ENCODE data around the gene MTMR3. TPM values are rescaled to one million over a fixed set of nuclear protein-coding genes. Genes with fewer than 3 reads are reported as not detected.
A peak's percentile ranks its signal among the peaks of the same experiment; 100 is the strongest.
"Not testable (repeated sequence)": the region's sequence is repeated elsewhere in the genome, so short reads cannot be mapped to it uniquely, and the experiment has no call there.

MTMR3 gene
- total RNA-seq (10 to 100 TPM; 52.7 to 65.3 TPM), polyA plus RNA-seq (10 to 100 TPM in 1 of 2 donors, 1 to 10 TPM in 1; 5.3 to 21.6 TPM)
- long read RNA-seq, donor 1, partial matches to known transcripts: 7 of 25 reads
- long read RNA-seq, donor 1, other reads (novel, unspliced or antisense): 18 of 25 reads
- long read RNA-seq, donor 2, full-length matches to known transcripts: 1 of 19 reads
- long read RNA-seq, donor 2, partial matches to known transcripts: 2 of 19 reads
- long read RNA-seq, donor 2, other reads (novel, unspliced or antisense): 16 of 19 reads

- 0 to 1% methylated on average over 72 to 82 of the region's 82 CpGs for WGBS, 2 donors
- peak within 1 kb of the TSS; percentile 24 to 93 for H3K27ac ChIP-seq (ENCODE audit: low read depth in 1 of 2, low read length in 2 of 2)
- H3K9me3 ChIP-seq (ENCODE audit: control insufficient read depth, low read length): no peaks in the 10 kb centered on the region
- ATAC-seq (ENCODE audit: low FRiP score) (peak; percentile 92), DNase-seq (peak; percentile 96 to 98)
- H3K36me3 ChIP-seq (ENCODE audit: control insufficient read depth in 1 of 2, insufficient read depth in 2 of 2, low read length in 1 of 2): no peaks in the 10 kb centered on the region
- peak within 1 kb of the TSS; percentile 93 to 94 for H3K4me3 ChIP-seq (ENCODE audit: low read length in 2 of 2)
- no peaks in the 10 kb centered on the region for H3K4me1 ChIP-seq (ENCODE audit: control insufficient read depth in 1 of 2, insufficient read depth in 2 of 2, low read length in 2 of 2)
- H3K27me3 ChIP-seq (ENCODE audit: control insufficient read depth in 1 of 2, insufficient read depth in 2 of 2, low read length in 1 of 2): no peaks in the 10 kb centered on the region
- intact Hi-C loops (cut with DNase I): loop anchor here in 1 of 2 donors (10.0 kb wide), 1 partner anchor 92 kb away; no protein-coding TSS in a partner anchor
Observed at GRCh38 chr22:29883045-29883774, at the start of gene MTMR3. Gene MTMR3 (plus strand): TSS chr22:29883174. CDS start chr22:29971060, 87,886 bp downstream.

DNA sequence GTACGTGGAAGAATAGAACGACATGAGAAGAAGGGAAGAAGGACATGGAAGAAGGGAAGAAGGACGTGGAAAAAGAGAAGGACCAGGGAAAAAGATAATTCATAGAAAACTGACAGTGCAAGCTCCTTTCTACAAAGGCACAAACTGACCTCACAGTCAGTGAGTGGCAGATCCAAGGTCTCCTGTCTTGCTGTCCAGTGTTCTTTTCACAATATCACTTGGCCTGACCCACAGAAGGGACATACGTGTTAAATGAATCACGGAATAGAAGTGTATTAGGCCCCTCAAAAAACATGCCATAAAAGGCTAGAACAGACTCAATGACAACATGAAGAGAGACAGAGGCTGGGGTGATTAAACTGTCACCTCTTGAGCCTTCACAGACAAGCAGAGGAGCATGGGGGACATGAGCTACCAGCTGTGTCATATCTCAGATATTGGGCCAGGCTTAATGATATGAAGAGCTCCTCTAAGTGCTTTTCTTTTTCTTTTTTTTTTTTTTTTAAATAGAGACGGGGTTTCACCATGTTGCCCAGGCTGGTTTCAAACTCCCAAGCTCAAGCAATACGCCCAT lies 49.5 kb upstream of the MTMR3 start:
- Histone ChIP-seq H3K9me3 (ENCODE audit: control insufficient read depth, low read length) (no peaks in the 10 kb centered on the region), H3K36me3 (ENCODE audit: control insufficient read depth in 1 of 2, insufficient read depth in 2 of 2, low read length in 1 of 2) (peaks cover 1 to 4% of the 10 kb centered on the region in 2 donors), H3K27ac (ENCODE audit: low read depth in 1 of 2, low read length in 2 of 2) (no peak overlapping the region), H3K4me1 (ENCODE audit: control insufficient read depth in 1 of 2, insufficient read depth in 2 of 2, low read length in 2 of 2) (no peaks in the 10 kb centered on the region), H3K4me3 (ENCODE audit: low read length in 2 of 2) (no peak overlapping the region), H3K27me3 (ENCODE audit: control insufficient read depth in 1 of 2, insufficient read depth in 2 of 2, low read length in 1 of 2) (no peaks in the 10 kb centered on the region)
- ATAC-seq (ENCODE audit: low FRiP score): no peak
- no peak for DNase-seq
- WGBS, 2 donors: 83 to 86% methylated on average over 6 to 7 of the region's 7 CpGs
- intact Hi-C loops (cut with DNase I): no loop called here

DNA sequence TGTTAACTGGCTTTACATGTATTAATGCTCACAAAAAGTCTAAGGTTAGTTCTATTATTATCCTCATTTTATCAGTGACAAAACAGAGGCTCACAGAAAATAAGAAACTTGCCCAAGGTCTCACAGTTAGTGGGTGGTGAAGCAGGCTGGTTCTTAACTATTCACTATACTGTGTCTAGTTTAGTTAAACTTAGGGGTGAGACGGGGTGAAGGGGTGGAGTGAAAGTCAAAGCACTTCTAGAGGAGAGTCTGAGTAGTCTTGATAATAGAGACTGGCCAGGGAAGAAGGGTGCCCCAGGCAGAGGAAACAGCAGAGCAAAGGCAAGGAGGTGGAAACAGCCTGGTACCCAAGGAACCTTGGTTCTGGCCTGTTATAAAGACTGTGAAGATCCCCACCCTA lies 48.9 kb upstream of the MTMR3 start:
- no peaks in the 10 kb centered on the region for H3K9me3 ChIP-seq (ENCODE audit: control insufficient read depth, low read length)

GRCh38 chr22:29836791-29837370 lies 46.1 kb upstream of the MTMR3 start:
- intact Hi-C loops (cut with DNase I): loop anchor here (5.0 kb wide), 2 partner anchors 165 to 170 kb away; no protein-coding TSS in a partner anchor
- not testable (repeated sequence) for H3K9me3 ChIP-seq (ENCODE audit: control insufficient read depth, low read length); H3K27ac ChIP-seq (ENCODE audit: low read depth in 1 of 2, low read length in 2 of 2); H3K27me3 ChIP-seq (ENCODE audit: control insufficient read depth in 1 of 2, insufficient read depth in 2 of 2, low read length in 1 of 2); DNase-seq; ATAC-seq (ENCODE audit: low FRiP score); H3K4me1 ChIP-seq (ENCODE audit: control insufficient read depth in 1 of 2, insufficient read depth in 2 of 2, low read length in 2 of 2); H3K36me3 ChIP-seq (ENCODE audit: control insufficient read depth in 1 of 2, insufficient read depth in 2 of 2, low read length in 1 of 2); H3K4me3 ChIP-seq (ENCODE audit: low read length in 2 of 2)
- WGBS, 2 donors: 94% methylated on average over 18 of the region's 18 CpGs

More for the DNA sequence above, 48.9 kb upstream of the MTMR3 start:
- Histone ChIP-seq H3K27me3 (ENCODE audit: control insufficient read depth in 1 of 2, insufficient read depth in 2 of 2, low read length in 1 of 2) (no peaks in the 10 kb centered on the region), H3K4me3 (ENCODE audit: low read length in 2 of 2) (no peak overlapping the region), H3K36me3 (ENCODE audit: control insufficient read depth in 1 of 2, insufficient read depth in 2 of 2, low read length in 1 of 2) (peaks cover 1 to 4% of the 10 kb centered on the region in 2 donors), H3K4me1 (ENCODE audit: control insufficient read depth in 1 of 2, insufficient read depth in 2 of 2, low read length in 2 of 2) (no peaks in the 10 kb centered on the region), H3K27ac (ENCODE audit: low read depth in 1 of 2, low read length in 2 of 2) (no peak overlapping the region)
- DNase-seq (no peak), ATAC-seq (ENCODE audit: low FRiP score) (no peak)
- intact Hi-C loops (cut with DNase I): no loop called here
- WGBS, 2 donors: 84 to 90% methylated on average over 1 of the region's 1 CpG

- intact Hi-C loops (cut with DNase I): loop anchor here (5.0 kb wide), 2 partner anchors 164 to 169 kb away; no protein-coding TSS in a partner anchor
- peak; percentile 100 for DNase-seq
Observed at GRCh38 chr22:29837741-29838598, 45.0 kb upstream of the MTMR3 start, which contains the start of gene ASCC2. Gene ASCC2 (minus strand): TSS chr22:29838274. CDS start chr22:29832325, 5,949 bp downstream.

GRCh38 chr22:29838599-29838956 lies 44.4 kb upstream of the MTMR3 start:
- Histone ChIP-seq H3K4me3 (ENCODE audit: low read length in 2 of 2) (peak overlapping the region; percentile 28 to 92), H3K4me1 (ENCODE audit: control insufficient read depth in 1 of 2, insufficient read depth in 2 of 2, low read length in 2 of 2) (no peaks in the 10 kb centered on the region), H3K27me3 (ENCODE audit: control insufficient read depth in 1 of 2, insufficient read depth in 2 of 2, low read length in 1 of 2) (no peaks in the 10 kb centered on the region), H3K36me3 (ENCODE audit: control insufficient read depth in 1 of 2, insufficient read depth in 2 of 2, low read length in 1 of 2) (no peaks in the 10 kb centered on the region), H3K9me3 (ENCODE audit: control insufficient read depth, low read length) (no peaks in the 10 kb centered on the region), H3K27ac (ENCODE audit: low read depth in 1 of 2, low read length in 2 of 2) (no peak overlapping the region)
- ATAC-seq (ENCODE audit: low FRiP score) (peak; percentile 19), DNase-seq (no peak)
- intact Hi-C loops (cut with DNase I): loop anchor here (5.0 kb wide), 2 partner anchors 164 to 169 kb away; no protein-coding TSS in a partner anchor
- WGBS, 2 donors: 18 to 21% methylated on average over 5 of the region's 5 CpGs

More at GRCh38 chr22:29837741-29838598, 45.0 kb upstream of the MTMR3 start, which contains the start of gene ASCC2:
- peak; percentile 99 for ATAC-seq (ENCODE audit: low FRiP score)
- no peaks in the 10 kb centered on the region for H3K4me1 ChIP-seq (ENCODE audit: control insufficient read depth in 1 of 2, insufficient read depth in 2 of 2, low read length in 2 of 2)
- no peaks in the 10 kb centered on the region for H3K27me3 ChIP-seq (ENCODE audit: control insufficient read depth in 1 of 2, insufficient read depth in 2 of 2, low read length in 1 of 2)
- peak within 1 kb of the TSS; percentile 58 to 92 for H3K4me3 ChIP-seq (ENCODE audit: low read length in 2 of 2)
- no peaks in the 10 kb centered on the region for H3K36me3 ChIP-seq (ENCODE audit: control insufficient read depth in 1 of 2, insufficient read depth in 2 of 2, low read length in 1 of 2)
- WGBS, 2 donors: 0 to 1% methylated on average over 47 to 54 of the region's 54 CpGs
- peak within 1 kb of the TSS in 1 of 2 donors; percentile 11 for H3K27ac ChIP-seq (ENCODE audit: low read depth in 1 of 2, low read length in 2 of 2)
- H3K9me3 ChIP-seq (ENCODE audit: control insufficient read depth, low read length): no peaks in the 10 kb centered on the region

GRCh38 chr22:29839039-29839438 lies 43.9 kb upstream of the MTMR3 start:
- Histone ChIP-seq H3K4me3 (ENCODE audit: low read length in 2 of 2) (peak overlapping the region in 1 of 2 donors; percentile 92), H3K9me3 (ENCODE audit: control insufficient read depth, low read length) (no peaks in the 10 kb centered on the region), H3K36me3 (ENCODE audit: control insufficient read depth in 1 of 2, insufficient read depth in 2 of 2, low read length in 1 of 2) (no peaks in the 10 kb centered on the region), H3K27me3 (ENCODE audit: control insufficient read depth in 1 of 2, insufficient read depth in 2 of 2, low read length in 1 of 2) (no peaks in the 10 kb centered on the region), H3K27ac (ENCODE audit: low read depth in 1 of 2, low read length in 2 of 2) (no peak overlapping the region), H3K4me1 (ENCODE audit: control insufficient read depth in 1 of 2, insufficient read depth in 2 of 2, low read length in 2 of 2) (no peaks in the 10 kb centered on the region)
- ATAC-seq (ENCODE audit: low FRiP score) (no peak), DNase-seq (no peak)
- intact Hi-C loops (cut with DNase I): loop anchor here (5.0 kb wide), 2 partner anchors 163 to 168 kb away; no protein-coding TSS in a partner anchor
- WGBS, 2 donors: 83 to 87% methylated on average over 1 of the region's 1 CpG

DNA sequence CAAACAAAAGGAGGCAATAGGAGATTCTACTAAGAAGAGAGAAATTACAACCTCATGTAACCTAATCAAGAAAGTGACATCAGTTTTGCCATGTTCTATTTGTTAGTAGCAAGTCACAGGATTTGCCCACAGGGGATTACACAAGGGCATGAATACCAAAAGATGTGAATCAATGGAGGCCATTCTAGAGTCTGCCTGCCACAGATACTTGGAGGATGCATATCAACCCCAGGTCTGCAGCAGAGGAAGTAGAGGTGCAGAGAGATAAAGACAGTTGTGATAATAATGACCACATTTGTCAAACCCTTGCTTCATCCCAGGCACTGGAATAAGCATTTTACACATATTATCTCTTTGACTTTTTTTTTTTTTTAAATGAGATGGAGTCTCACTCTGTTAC lies 42.5 kb upstream of the MTMR3 start:
- H3K9me3 ChIP-seq (ENCODE audit: control insufficient read depth, low read length): no peaks in the 10 kb centered on the region
- H3K4me1 ChIP-seq (ENCODE audit: control insufficient read depth in 1 of 2, insufficient read depth in 2 of 2, low read length in 2 of 2): no peaks in the 10 kb centered on the region
- DNase-seq: no peak
- H3K4me3 ChIP-seq (ENCODE audit: low read length in 2 of 2): no peak overlapping the region
- intact Hi-C loops (cut with DNase I): no loop called here
- H3K27ac ChIP-seq (ENCODE audit: low read depth in 1 of 2, low read length in 2 of 2): no peak overlapping the region
- ATAC-seq (ENCODE audit: low FRiP score): no peak
- no peaks in the 10 kb centered on the region for H3K27me3 ChIP-seq (ENCODE audit: control insufficient read depth in 1 of 2, insufficient read depth in 2 of 2, low read length in 1 of 2)
- no peaks in the 10 kb centered on the region for H3K36me3 ChIP-seq (ENCODE audit: control insufficient read depth in 1 of 2, insufficient read depth in 2 of 2, low read length in 1 of 2)

Data from aorta (tissue), 5 donors.